HEK293T (cell line): ENCODE results near the gene ANKDD1A.

Experiments
- BHLHE40 ChIP-seq: fragments of 450-650 bp; IDR thresholded peaks from 2 replicates; pipeline ENCODE4 v1.6.1; 2016; ENCODE audit warnings: mild to moderate bottlenecking, moderate library complexity, borderline replicate concordance
- FOXA1 ChIP-seq: fragments of 450-650 bp; IDR thresholded peaks from 2 replicates; pipeline ENCODE4 v1.6.1; 2016; ENCODE audit warnings: mild to moderate bottlenecking
- FOXM1 ChIP-seq: fragments of 450-650 bp; IDR thresholded peaks from 2 replicates; pipeline ENCODE4 v1.6.1; 2017; ENCODE audit warnings: mild to moderate bottlenecking, borderline replicate concordance
- L3MBTL2 ChIP-seq: fragments of 450-650 bp; conservative IDR thresholded peaks from 2 replicates; pipeline ENCODE4 v1.6.1; 2016; ENCODE audit warnings: mild to moderate bottlenecking
- NFRKB ChIP-seq: fragments of 450-650 bp; IDR thresholded peaks from 2 replicates; pipeline ENCODE4 v1.6.1; 2016; ENCODE audit warnings: mild to moderate bottlenecking, moderate library complexity
- SP1 ChIP-seq: fragments of 450-650 bp; IDR thresholded peaks from 2 replicates; pipeline ENCODE4 v1.6.1; 2017
- SUZ12 ChIP-seq: fragments of 450-650 bp; IDR thresholded peaks from 2 replicates; pipeline ENCODE4 v1.6.1; 2016; ENCODE audit warnings: mild to moderate bottlenecking
- ZNF384 ChIP-seq: fragments of 450-650 bp; IDR thresholded peaks from 2 replicates; pipeline ENCODE4 v1.6.1; 2016

- TF ChIP-seq SP1, result no peak
- no peak for TF ChIP-seq BHLHE40
- TF ChIP-seq FOXM1, result no peak
- no peak for TF ChIP-seq FOXA1
- no peak for TF ChIP-seq L3MBTL2
- TF ChIP-seq SUZ12, result no peak
- TF ChIP-seq ZNF384, result no peak
- TF ChIP-seq NFRKB, result no peak
These were observed 6.4 kb upstream of the ANKDD1A start for GRCh38 chr15:64905119-64905831.
